Activated naive CD8-positive, alpha-beta T cell treated with anti-CD3 and anti-CD28 coated beads, Interleukin-2, amount 50 U/mL, for 16 hours (primary cell): ENCODE measurements around the gene ETV3L.
"Not testable (repeated sequence)": the region's sequence is repeated elsewhere in the genome, so short reads cannot be mapped to it uniquely, and the experiment has no call there.

Experiments used
- DNase-seq: peaks from one replicate; pipeline ENCODE4 v3.0.0-alpha.2; 2020; ENCODE audit warnings: low read depth, low spot score

Gene ETV3L

DNA sequence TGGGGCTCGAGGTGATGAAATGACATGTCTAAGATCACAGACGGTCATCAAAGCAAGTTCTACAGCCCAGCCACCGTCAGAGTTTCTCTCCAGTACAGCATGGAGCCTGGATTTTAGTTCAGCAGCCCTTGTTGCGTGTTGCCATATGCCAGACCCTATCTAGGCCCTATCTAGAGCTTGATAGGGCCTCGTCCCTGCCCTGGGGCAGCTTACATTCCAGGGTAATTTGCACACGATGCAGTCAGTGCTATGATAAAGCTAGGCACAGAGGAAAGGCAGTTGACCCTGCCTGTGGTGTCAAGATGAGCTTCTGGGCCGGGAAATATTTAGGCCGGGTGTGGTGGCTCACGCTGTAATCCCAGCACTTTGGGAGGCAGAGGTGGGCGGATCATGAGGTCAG, 18.9 kb downstream of the ETV3L start:
- DNase-seq = no peak

DNA sequence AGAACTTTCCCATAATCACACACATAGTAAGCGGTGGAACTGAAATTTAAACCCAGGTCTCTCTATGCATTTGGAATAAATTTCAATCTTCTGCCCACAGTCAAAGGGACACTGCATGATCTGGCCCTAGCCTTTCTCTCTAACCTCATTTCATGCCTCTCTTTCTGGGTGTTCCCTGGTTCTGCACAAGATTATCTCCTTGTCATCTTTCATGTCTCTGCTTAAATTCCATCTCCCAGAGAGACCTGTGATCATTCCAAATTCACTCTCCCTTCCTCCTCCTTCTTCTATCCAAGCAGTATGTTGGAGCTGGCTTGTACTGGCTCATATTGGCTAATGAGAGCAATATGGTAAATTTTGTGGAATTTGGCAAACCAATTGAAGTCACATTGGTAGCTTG, 22.2 kb downstream of the ETV3L start:
- no peak for DNase-seq

DNA sequence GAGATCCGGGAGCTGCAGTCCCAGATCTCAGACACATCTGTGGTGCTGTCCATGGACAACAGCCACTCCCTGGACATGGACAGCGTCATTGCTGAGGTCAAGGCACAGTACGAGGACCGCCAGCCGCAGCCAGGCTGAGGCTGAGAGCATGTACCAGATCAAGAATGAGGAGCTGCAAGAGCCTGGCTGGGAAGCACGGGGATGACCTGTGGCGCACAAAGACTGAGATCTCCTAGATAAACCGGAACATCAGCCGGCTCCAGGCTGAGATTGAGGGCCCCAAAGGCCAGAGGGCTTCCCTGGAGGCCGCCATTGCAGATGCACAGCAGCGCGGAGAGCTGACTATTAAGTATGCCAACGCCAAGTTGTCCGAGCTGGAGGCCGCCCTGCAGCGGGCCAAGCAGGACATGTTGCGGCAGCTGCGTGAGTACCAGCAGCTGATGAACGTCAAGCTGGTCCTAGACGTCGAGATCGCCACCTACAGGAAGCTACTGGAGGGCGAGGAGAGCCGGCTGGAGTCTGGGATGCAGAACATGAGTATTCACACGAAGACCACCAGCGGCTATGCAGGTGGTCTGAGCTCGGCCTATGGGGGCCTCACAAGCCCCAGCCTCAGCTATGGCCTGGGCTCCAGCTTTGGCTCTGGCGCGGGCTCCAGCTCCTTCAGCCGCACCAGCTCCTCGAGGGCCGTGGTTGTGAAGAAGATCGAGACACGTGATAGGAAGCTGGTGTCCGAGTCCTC, 25.5 kb downstream of the ETV3L start:
- no peak for DNase-seq

DNA sequence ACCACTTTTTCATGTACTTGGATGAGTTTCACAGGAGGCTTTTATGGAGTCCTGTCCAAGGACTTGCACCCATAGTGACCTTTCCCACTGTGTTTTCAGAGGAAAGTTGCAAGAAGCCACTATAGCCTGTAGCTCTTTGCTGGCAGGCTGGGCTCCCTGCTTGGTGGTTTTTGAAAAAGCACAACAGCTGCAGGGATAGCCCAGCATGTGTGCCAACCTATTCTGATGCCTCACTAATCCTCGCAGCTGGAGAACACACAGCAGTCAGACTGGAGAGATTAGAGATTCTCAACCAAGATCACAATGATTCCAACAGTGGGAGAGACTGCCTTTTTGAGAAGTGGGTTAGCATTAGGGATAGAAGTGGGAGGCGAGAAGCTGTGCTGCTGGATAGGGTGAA, 30.0 kb downstream of the ETV3L start:
- DNase-seq = no peak

DNA sequence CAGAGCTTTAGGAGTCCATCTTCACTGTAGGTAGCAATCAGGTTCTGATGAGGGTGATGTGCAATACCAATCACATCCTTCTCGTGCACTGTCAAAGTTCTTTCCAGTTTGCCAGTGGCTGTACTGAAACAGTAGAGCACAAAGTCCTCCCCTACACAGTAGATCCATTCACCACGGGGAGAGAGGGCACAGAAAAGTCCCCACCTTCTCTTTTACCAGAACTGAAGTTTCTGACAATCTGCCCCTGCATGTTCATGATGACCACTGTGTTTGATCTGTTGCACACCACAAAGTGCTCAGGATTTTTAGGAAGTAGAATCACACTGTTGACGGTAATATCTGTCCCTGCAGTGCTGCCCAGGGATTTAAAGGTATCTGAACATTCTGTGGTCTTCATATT, 40.4 kb downstream of the ETV3L start:
- DNase-seq = not testable (repeated sequence)

DNA sequence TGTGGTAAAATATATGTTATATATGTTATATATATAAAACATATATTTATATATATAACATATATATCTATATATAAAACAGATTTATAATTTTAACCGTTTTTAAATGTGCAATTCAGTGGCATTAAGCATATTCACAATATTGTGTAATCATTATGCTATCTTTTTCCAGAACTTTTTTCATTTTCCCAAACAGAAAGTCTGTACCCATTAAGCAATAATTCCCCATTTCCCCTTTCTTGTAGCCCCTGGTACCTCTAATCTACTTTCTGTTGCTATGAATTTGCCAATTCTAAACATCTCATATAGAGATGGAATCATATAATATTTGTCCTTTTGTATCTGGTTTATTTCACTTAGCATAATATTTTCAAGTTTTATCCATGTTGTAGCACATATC, 43.3 kb downstream of the ETV3L start:
- DNase-seq = no peak

DNA sequence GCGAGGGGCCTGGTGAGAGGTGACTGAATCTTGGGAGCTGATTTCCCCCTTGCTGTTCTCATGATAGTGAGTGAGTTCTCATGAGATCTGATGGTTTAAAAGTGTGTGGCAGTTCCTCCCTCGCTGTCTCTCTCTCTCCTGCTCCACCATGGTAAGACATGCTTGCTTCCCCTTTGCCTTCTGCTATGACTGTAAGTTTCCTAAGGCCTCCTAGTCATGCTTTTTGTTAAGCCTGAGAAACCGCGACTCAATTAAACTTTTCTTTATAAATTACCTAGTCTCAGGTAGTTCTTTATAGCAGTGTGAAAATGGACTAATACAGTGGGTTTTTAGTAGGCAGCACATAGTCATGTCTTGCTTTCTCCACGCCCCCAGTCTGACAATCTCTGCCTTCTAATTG, 43.9 kb downstream of the ETV3L start:
- DNase-seq = not testable (repeated sequence)

DNA sequence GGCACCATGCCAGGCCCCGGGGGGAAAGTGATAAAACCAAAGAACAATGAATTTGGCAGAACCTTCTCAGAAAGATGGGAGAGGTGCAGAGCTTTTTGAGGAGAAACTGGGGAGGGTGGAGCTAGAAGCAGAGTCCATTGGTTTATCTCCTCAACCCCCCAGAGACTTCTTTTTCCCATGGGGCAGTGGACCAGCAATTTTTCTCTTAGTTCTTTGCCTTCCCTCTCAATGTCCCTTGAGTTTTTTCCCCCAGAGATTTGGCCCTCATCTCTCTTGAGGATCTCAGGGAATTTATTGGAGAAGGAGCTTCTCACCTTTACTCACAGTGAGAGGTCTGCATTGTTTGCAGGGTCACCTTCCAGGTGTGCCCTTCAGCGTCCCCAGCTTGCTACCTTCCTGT, 48.8 kb downstream of the ETV3L start:
- DNase-seq = no peak

DNA sequence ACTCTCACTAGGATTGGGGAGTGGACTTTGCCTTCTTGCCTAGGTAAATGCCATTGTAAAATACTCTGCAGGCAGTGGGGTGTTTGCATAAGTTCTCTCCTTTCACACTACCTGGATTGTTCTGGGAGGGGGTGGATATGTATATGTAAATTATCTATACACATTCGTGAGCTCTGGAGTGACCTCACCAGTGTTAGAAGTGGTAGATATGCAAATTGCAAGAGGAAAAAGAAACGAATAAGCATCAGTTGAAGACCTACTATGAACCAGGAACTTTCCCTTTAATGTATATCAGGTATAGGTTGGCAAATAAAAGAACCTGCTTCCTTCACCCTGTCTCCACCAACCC, 52.6 kb downstream of the ETV3L start:
- no peak for DNase-seq

DNA sequence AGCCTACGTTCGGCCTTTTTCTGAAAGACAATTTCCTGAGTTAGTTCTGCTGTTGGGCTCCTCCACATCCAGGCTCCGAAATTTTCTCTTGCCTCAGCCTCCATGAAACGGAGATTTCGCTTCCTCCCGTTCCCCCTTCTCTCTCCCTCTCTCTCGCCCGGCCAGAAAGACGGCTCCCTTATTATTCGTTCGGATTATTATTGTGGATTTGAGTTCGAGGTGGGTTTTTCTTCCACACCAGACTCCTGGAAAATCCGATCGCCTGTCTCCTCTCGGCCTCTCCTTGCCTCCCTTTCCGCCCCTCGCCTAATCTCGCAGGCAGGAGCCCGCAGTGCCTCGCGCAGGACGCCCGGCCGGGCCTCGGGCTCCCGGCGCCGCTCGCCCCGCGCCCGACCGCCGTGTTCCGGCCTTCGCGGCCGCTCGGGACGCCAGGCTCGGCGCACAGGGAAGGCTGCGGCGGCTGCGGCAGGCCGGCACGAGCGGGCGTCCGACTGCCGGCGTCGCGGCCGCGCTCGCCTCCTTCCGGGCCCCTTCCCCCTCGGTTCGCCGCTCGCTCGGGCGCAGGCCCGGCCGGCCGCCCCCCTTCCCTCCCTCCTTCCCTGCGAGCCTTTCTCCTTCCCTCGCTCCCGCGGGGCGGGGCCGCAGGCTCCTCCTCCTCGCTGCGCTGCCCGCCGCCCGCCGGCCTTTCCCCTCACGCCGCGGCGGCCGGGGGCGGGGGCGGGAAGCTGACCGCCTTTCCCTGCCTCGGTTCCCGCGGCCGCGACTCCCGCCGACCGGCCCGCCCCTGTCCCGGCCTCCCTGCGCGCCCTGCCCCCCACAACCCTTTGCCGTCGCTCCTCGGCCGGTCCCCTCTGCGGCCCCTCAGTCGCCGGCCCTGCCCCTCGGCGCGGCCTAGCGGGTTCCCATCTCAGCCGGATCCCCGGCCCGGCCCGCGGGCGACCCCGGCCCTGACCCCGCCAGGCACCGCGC, 54.1 kb downstream of the ETV3L start, which contains the start of gene ARHGEF11:
TSS of gene ARHGEF11 (minus strand) at position 493 of the 969 bp plus-strand sequence. CDS start 1,412 bp downstream, outside the sequence.
- no peak for DNase-seq

DNA sequence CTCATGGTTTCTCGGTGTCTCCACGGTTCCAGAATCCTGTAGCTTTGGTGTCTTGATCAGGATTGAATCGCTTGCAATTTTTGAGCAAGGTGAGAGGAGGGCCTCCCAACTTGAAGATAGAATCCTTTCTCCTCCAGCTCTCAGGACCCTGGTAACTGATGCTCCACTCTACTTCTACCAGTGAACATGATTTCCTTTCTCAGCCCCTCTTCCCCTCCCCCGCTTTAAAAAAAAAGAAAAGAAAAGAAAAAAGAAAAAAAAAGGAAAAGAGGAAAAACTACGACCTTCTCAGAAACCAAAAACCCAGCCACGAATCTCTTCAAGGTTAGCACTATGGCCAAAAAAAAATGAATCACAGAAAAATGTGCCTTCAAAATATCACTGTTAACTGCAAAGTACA, 55.3 kb downstream of the ETV3L start:
- DNase-seq = no peak

DNA sequence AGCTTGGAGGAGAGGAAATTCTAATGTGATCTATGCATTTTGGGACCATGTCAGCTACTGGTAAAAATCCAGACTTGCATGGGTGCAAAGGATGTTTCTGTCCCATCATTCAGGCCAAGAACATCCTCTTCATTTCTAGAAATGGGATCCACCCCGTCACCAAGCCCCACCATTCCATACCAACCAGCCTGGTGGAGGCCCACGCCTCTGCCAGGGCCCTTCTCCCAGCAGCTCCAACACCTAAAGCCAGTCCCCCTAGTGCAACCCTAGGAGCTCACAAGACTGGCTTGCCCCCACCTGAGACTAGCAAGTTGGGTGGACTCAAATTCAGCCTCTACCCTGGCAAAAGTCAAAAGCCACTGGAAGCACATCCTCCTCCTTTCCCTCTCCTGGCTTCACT, 55.9 kb downstream of the ETV3L start:
- no peak for DNase-seq

DNA sequence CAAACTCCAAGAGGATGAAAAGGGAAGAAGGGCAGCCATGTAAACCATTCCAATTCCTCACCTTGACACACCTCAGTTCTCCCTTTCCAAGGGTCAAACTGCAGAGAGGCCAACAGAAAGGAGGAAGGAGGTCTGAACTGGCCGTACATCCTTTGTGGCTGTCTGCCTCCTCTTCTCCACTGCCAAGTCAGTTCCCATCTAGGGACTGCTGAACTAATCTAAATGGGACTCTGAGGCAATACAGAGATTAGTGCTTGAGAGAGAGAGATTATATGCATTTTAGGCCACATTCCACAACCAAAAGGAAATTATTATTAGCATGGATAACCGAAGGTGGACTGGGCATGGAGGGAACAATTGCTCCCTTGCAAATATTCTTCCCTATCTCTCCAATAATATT, 56.8 kb downstream of the ETV3L start:
- DNase-seq = no peak
